Hepatocyte (in vitro differentiated cells): ENCODE data around the gene PADI3.

Source experiments
- CTCF ChIP-seq: fragments of 200-600 bp; sonication (generic); IDR thresholded peaks from 2 replicates; pipeline ENCODE4 v1.5.1; 2016; ENCODE audit warnings: antibody characterized with exemption, mild to moderate bottlenecking; ENCODE audit not compliant: poor library complexity
- EZH2 ChIP-seq: fragments of 200-600 bp; sonication (generic); IDR thresholded peaks from 2 replicates; pipeline ENCODE4 v1.6.1; 2016; ENCODE audit warnings: antibody characterized with exemption, mild to moderate bottlenecking, borderline replicate concordance

- TF ChIP-seq CTCF (no peak), EZH2 (no peak)
Observed at GRCh38 chr1:17251701-17252376, 2.9 kb downstream of the PADI3 start.
